Vagina (tissue), 2 donors: Measurements from ENCODE around the gene NFATC3. TPM values are rescaled to one million over a fixed set of nuclear protein-coding genes. Genes with fewer than 3 reads are reported as not detected.

Experiments
- DNase-seq, 2 donors: peaks; one replicate each; pipeline ENCODE4 v3.0.0-alpha.2; 2017; ENCODE audit errors: extremely low spot score in 2 of 2
- H3K27ac ChIP-seq: fragments of 200-600 bp; sonication (generic); one replicate; pipeline ENCODE4 v1.5.1; 2019
- H3K27me3 ChIP-seq: fragments of 200-600 bp; sonication (generic); one replicate; pipeline ENCODE4 v1.5.1; 2019
- H3K36me3 ChIP-seq, 2 donors: fragments of 200-600 bp; sonication (generic); one replicate each; pipeline ENCODE4 v1.5.1; 2017 to 2019
- H3K4me1 ChIP-seq: fragments of 200-600 bp; sonication (generic); one replicate; pipeline ENCODE4 v1.5.1; 2019
- H3K4me3 ChIP-seq, 2 donors: fragments of 200-600 bp; sonication (generic); 1 replicate in 1 of 2; 2 replicates in 1 of 2; pipeline ENCODE4 v1.5.1; 2016 to 2019
- H3K9me3 ChIP-seq: fragments of 200-600 bp; sonication (generic); one replicate; pipeline ENCODE4 v1.5.1; 2019
- POLR2A ChIP-seq, 2 donors: fragments of 450-650 bp; IDR thresholded peaks; one replicate each; pipeline ENCODE4 v1.6.1; 2017; ENCODE audit warnings: antibody characterized with exemption in 2 of 2, mild to moderate bottlenecking in 2 of 2, moderate library complexity in 2 of 2
- POLR2AphosphoS5 ChIP-seq, 2 donors: sonication (generic); formaldehyde crosslinking; IDR thresholded peaks; one replicate each; pipeline ENCODE4 v1.9.0; 2017; ENCODE audit warnings: antibody characterized with exemption in 2 of 2, mild to moderate bottlenecking in 2 of 2, low read depth in 1 of 2; ENCODE audit not compliant: insufficient read depth in 1 of 2
- intact Hi-C: fragments of 100-400 bp; cut with DNase I; formaldehyde crosslinking; loops from one replicate; pipeline ENCODE4 v1.15.1; 2023
- total RNA-seq: library from RNA; depleted of rRNA; stranded (reverse); fragments of >200 nt; gene quantifications from one replicate; pipeline ENCODE4 v1.2.3, GENCODE V29; 2016
- TF ChIP-seq, protein P1 (sequence below), 3 experiments: fragments of 450-650 bp in 2 of 3; fragments of 200-600 bp in 1 of 3; sonication (generic) in 1 of 3; IDR thresholded peaks; one replicate each; pipeline ENCODE4 v1.5.1; 2017 to 2019; ENCODE audit warnings: antibody characterized with exemption in 3 of 3, mild to moderate bottlenecking in 2 of 3, moderate library complexity in 2 of 3

NFATC3 gene
- total RNA-seq, 1 donor from 2014 or later, result 51.8 TPM

DNA sequence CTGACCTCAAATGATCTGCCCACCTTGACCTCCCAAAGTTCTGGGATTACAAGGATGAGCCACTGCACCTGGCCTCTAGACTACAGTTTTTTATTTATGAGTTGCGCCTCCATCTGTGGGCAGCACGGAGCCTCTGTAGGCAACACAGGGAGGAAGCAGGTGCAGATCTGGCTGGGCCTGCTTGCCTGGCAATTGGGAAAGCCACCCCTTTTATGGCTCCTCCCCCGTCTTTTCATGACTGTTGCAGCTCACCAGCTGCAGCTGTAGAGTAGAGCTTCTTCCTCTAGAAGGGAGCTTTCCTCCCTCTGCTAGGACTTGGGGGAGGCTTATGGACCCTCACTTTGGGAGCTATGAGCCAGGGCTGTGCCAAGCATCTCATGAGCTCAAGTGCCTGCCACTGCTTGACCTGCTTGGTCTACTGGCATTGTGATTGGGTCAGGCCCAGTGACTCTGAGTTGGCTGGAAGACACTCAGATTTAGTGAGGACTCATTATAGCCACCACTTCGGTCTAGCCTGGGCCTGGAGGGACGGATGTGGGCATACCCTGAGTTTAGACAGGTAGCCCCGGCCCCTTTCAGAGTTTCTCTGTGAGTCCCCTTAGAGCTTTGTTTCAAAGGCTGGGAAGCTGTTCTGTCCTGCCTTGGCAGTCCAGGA, 172.2 kb downstream of the NFATC3 start:
- intact Hi-C loops, result no loop called here
- TF ChIP-seq POLR2AphosphoS5 (IDR thresholded peaks at IDR 0.05; ENCODE audit: insufficient read depth in 1 of 2, low read depth in 1 of 2) (no peak), POLR2A (IDR thresholded peaks at IDR 0.05) (no peak)
- TF ChIP-seq, protein P1, sequence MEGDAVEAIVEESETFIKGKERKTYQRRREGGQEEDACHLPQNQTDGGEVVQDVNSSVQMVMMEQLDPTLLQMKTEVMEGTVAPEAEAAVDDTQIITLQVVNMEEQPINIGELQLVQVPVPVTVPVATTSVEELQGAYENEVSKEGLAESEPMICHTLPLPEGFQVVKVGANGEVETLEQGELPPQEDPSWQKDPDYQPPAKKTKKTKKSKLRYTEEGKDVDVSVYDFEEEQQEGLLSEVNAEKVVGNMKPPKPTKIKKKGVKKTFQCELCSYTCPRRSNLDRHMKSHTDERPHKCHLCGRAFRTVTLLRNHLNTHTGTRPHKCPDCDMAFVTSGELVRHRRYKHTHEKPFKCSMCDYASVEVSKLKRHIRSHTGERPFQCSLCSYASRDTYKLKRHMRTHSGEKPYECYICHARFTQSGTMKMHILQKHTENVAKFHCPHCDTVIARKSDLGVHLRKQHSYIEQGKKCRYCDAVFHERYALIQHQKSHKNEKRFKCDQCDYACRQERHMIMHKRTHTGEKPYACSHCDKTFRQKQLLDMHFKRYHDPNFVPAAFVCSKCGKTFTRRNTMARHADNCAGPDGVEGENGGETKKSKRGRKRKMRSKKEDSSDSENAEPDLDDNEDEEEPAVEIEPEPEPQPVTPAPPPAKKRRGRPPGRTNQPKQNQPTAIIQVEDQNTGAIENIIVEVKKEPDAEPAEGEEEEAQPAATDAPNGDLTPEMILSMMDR (IDR thresholded peaks at IDR 0.05), result no peak
- no peak overlapping the region for H3K4me3 ChIP-seq
- peak overlapping the region; percentile 15 for H3K27ac ChIP-seq
- no peaks in the 10 kb centered on the region for H3K9me3 ChIP-seq
- peaks cover 0 to 46% of the 10 kb centered on the region in 2 donors for H3K36me3 ChIP-seq
- H3K4me1 ChIP-seq, result peaks cover 18% of the 10 kb centered on the region
- no peaks in the 10 kb centered on the region for H3K27me3 ChIP-seq
- DNase-seq, result no peak

DNA sequence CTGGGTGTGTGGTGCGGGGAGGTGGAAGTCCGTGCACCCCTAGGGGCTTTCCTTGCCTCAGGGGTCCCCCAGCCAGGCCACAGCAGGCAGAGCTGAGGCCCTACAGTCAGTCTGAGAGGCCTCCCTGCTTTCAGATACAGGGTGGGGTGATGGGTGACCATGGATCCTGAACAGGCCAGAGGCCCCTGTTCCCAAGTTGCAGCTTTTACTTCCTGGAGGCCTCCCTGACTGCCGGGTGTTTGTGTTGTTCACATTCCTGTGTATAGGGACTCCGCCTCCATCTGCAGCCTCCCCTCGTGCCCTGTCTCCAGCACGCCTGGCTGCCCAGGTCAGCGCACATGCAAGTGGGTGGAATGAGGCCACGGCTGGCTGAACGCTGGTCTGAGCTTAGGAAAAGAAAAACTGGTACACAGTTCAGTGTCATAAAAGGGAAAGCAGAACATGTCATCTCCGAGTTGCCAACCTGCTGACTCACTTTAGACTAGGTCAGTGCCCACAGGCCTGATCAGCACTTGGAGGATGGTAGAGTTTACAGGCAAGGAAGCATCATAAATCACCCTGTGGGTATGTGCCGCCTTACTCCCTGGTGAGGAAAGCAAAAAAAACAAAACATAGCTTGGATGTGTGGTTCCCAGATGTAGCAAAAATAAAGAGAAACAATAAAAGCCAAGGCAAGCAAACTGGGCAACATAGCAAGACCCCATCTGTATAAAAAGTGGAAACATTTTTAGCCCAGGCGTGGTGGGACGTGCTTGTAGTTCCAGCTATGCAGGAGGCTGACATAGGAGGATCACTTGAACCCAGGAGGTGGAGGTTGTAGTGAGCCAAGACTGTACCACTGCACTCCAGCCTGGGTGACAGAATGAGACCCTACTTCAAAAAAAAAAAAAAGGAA, 173.0 kb downstream of the NFATC3 start:
- Histone ChIP-seq H3K27me3 (no peaks in the 10 kb centered on the region), H3K27ac (peak overlapping the region; percentile 15), H3K4me3 (no peak overlapping the region), H3K36me3 (peaks cover 0 to 38% of the 10 kb centered on the region in 2 donors), H3K4me1 (peaks cover 18% of the 10 kb centered on the region), H3K9me3 (no peaks in the 10 kb centered on the region)
- no peak for DNase-seq
- peak in 1 of 2 donors; percentile 50 for TF ChIP-seq POLR2AphosphoS5 (IDR thresholded peaks at IDR 0.05; ENCODE audit: insufficient read depth in 1 of 2, low read depth in 1 of 2)
- TF ChIP-seq, protein P1 (IDR thresholded peaks at IDR 0.05), result no peak
- intact Hi-C loops, result no loop called here

DNA sequence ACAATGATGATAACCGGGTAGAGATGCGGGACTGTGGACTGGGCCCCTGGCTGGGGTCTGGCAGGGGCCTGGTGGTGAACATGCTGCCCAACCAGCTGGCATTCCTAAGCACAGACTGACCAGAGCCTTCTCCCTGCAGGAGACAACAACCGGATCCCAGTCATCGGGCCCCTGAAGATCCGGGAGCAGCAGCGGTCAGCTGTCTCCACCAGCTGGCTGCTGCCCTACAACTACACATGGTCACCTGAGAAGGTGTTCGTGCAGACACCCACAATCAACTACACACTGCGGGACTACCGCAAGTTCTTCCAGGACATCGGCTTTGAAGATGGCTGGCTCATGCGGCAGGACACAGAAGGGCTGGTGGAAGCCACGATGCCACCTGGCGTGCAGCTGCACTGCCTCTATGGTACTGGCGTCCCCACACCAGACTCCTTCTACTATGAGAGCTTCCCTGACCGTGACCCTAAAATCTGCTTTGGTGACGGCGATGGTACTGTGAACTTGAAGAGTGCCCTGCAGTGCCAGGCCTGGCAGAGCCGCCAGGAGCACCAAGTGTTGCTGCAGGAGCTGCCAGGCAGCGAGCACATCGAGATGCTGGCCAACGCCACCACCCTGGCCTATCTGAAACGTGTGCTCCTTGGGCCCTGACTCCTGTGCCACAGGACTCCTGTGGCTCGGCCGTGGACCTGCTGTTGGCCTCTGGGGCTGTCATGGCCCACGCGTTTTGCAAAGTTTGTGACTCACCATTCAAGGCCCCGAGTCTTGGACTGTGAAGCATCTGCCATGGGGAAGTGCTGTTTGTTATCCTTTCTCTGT, 174.0 kb downstream of the NFATC3 start:
- no peak for TF ChIP-seq POLR2A (IDR thresholded peaks at IDR 0.05)
- no peak for TF ChIP-seq POLR2AphosphoS5 (IDR thresholded peaks at IDR 0.05; ENCODE audit: insufficient read depth in 1 of 2, low read depth in 1 of 2)
- TF ChIP-seq, protein P1 (IDR thresholded peaks at IDR 0.05), result no peak
- intact Hi-C loops, result no loop called here
- H3K27ac ChIP-seq, result no peak overlapping the region
- H3K4me3 ChIP-seq, result no peak overlapping the region
- no peak for DNase-seq
- peaks cover 0 to 32% of the 10 kb centered on the region in 2 donors for H3K36me3 ChIP-seq
- H3K9me3 ChIP-seq, result no peaks in the 10 kb centered on the region
- H3K4me1 ChIP-seq, result peaks cover 28% of the 10 kb centered on the region
- H3K27me3 ChIP-seq, result no peaks in the 10 kb centered on the region

DNA sequence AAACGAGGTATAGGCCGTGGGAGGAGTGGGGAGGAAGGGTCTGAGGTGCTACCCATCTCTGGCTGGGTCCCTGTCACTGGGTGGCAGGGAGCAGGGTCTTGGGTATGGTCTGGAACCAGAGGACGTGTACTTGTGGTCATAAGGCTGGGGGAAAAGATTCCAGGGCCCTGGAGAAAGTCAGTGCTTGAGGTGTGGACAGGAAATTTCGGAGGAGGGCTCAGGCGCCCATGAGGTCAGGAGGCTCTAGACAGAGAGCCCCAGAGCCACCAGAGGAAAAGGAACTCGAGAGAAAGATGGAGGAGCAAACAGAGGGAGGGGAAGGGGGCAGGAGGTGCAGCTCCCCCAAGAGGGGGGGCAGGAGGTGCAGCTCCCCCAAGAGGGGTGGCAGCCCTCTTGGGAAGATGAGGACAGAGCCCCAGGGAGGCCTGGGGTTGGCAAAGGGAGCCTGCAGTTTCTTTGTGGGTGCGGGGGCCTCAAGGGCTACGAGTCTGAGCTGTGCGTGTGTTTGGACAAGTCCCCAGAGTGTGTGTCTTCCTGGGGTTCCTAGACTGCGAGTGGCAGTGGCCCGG, 178.5 kb downstream of the NFATC3 start:
- intact Hi-C loops, result loop anchor here (5.0 kb wide), 2 partner anchors 49 to 64 kb away; partner anchors contain the start of genes PRMT7 and SLC7A6OS
- DNase-seq, result no peak
- H3K9me3 ChIP-seq, result no peaks in the 10 kb centered on the region
- peak overlapping the region; percentile 99 for H3K27ac ChIP-seq
- peaks cover 0 to 13% of the 10 kb centered on the region in 2 donors for H3K36me3 ChIP-seq
- H3K27me3 ChIP-seq, result no peaks in the 10 kb centered on the region
- H3K4me1 ChIP-seq, result peaks cover 50% of the 10 kb centered on the region
- TF ChIP-seq POLR2AphosphoS5 (IDR thresholded peaks at IDR 0.05; ENCODE audit: insufficient read depth in 1 of 2, low read depth in 1 of 2) (no peak), POLR2A (IDR thresholded peaks at IDR 0.05) (no peak)
- TF ChIP-seq, protein P1 (IDR thresholded peaks at IDR 0.05), result no peak
- peak overlapping the region; percentile 71 to 93 for H3K4me3 ChIP-seq
